Natural killer cell treated with Interleukin-12 subunit alpha and Interleukin-12 subunit beta and Interleukin-15 and Interleukin-18, amount 100 ng/mL, for 72 hours (primary cell): ENCODE data around the gene TMEM212. TPM values are rescaled to one million over a fixed set of nuclear protein-coding genes. Genes with fewer than 3 reads are reported as not detected.
A peak's percentile ranks its signal among the peaks of the same experiment; 100 is the strongest.

Experiments
- ATAC-seq, 2 donors: fragments of 150-1000 bp; cut with Tn5 transposase in 1 of 2; sonication (Bioruptor Pico), chemical (Tn5 transposase) in 1 of 2; 2 replicates each; pipeline ENCODE4 v1.10.0; 2021
- DNase-seq: peaks from one replicate; pipeline ENCODE4 v3.0.0; 2022; ENCODE audit warnings: low spot score
- H3K27ac Mint-ChIP-seq, 2 donors: 1 replicate in 1 of 2; 2 replicates in 1 of 2; pipeline ENCODE4 v1.8.0; 2022; ENCODE audit warnings: mixed read lengths in 2 of 2, mild to moderate bottlenecking in 1 of 2, moderate library complexity in 1 of 2
- H3K27me3 Mint-ChIP-seq, 2 donors: 1 replicate in 1 of 2; 2 replicates in 1 of 2; pipeline ENCODE4 v1.8.0; 2022; ENCODE audit warnings: mixed read lengths in 2 of 2
- H3K36me3 Mint-ChIP-seq: one replicate; pipeline ENCODE4 v1.8.0; 2022; ENCODE audit warnings: mixed read lengths
- H3K4me1 Mint-ChIP-seq, 2 donors: 1 replicate in 1 of 2; 2 replicates in 1 of 2; pipeline ENCODE4 v1.8.0; 2022; ENCODE audit warnings: low read depth in 2 of 2, mixed read lengths in 2 of 2, mild to moderate bottlenecking in 1 of 2
- H3K4me3 Mint-ChIP-seq: one replicate; pipeline ENCODE4 v1.8.0; 2022; ENCODE audit warnings: mixed read lengths
- H3K9me3 Mint-ChIP-seq: 2 replicates; pipeline ENCODE4 v1.8.0; 2022; ENCODE audit warnings: mixed read lengths
- total RNA-seq, 2 donors: library from RNA; stranded (reverse); gene quantifications; one replicate each; pipeline ENCODE4 v1.2.3, GENCODE V29; 2022

The TMEM212 gene
- total RNA-seq, 2 donors from 2014 or later: not detected

GRCh38 chr3:171821044-171821443 lies 22.1 kb upstream of the TMEM212 start:
- no peak for ATAC-seq
- Mint-ChIP-seq H3K36me3 (no peaks in the 10 kb centered on the region), H3K9me3 (no peaks in the 10 kb centered on the region), H3K27ac (no peak overlapping the region), H3K27me3 (peaks cover 3 to 7% of the 10 kb centered on the region in 2 donors), H3K4me1 (peaks cover 0 to 4% of the 10 kb centered on the region in 2 donors), H3K4me3 (no peak overlapping the region)
- no peak for DNase-seq

- H3K36me3 Mint-ChIP-seq: no peaks in the 10 kb centered on the region
Observed at GRCh38 chr3:171821778-171822358, 21.3 kb upstream of the TMEM212 start.

GRCh38 chr3:171822431-171823106 lies 20.6 kb upstream of the TMEM212 start:
- no peak overlapping the region for H3K4me3 Mint-ChIP-seq
- DNase-seq (no peak), ATAC-seq (no peak)
- peaks cover 8 to 9% of the 10 kb centered on the region in 2 donors for H3K4me1 Mint-ChIP-seq
- H3K36me3 Mint-ChIP-seq: no peaks in the 10 kb centered on the region
- no peaks in the 10 kb centered on the region for H3K9me3 Mint-ChIP-seq
- H3K27ac Mint-ChIP-seq: no peak overlapping the region
- peaks cover 6 to 7% of the 10 kb centered on the region in 2 donors for H3K27me3 Mint-ChIP-seq

More at GRCh38 chr3:171821778-171822358, 21.3 kb upstream of the TMEM212 start:
- no peak overlapping the region for H3K27ac Mint-ChIP-seq
- H3K9me3 Mint-ChIP-seq: no peaks in the 10 kb centered on the region
- no peak for DNase-seq
- no peak overlapping the region for H3K4me3 Mint-ChIP-seq
- peaks cover 6 to 7% of the 10 kb centered on the region in 2 donors for H3K27me3 Mint-ChIP-seq
- no peak for ATAC-seq
- H3K4me1 Mint-ChIP-seq: peaks cover 4% of the 10 kb centered on the region in 2 donors

GRCh38 chr3:171824116-171824515 lies 19.0 kb upstream of the TMEM212 start:
- H3K9me3 Mint-ChIP-seq: no peaks in the 10 kb centered on the region
- H3K4me3 Mint-ChIP-seq: no peak overlapping the region
- no peak overlapping the region for H3K27ac Mint-ChIP-seq
- H3K36me3 Mint-ChIP-seq: no peaks in the 10 kb centered on the region
- DNase-seq (no peak), ATAC-seq (no peak)
- H3K27me3 Mint-ChIP-seq: peaks cover 7 to 8% of the 10 kb centered on the region in 2 donors
- peaks cover 17 to 22% of the 10 kb centered on the region in 2 donors for H3K4me1 Mint-ChIP-seq

GRCh38 chr3:171824824-171825221 lies 18.3 kb upstream of the TMEM212 start:
- peaks cover 22 to 25% of the 10 kb centered on the region in 2 donors for H3K4me1 Mint-ChIP-seq
- H3K36me3 Mint-ChIP-seq: no peaks in the 10 kb centered on the region
- no peaks in the 10 kb centered on the region for H3K9me3 Mint-ChIP-seq
- DNase-seq (no peak), ATAC-seq (no peak)
- H3K27ac Mint-ChIP-seq: no peak overlapping the region
- H3K27me3 Mint-ChIP-seq: peaks cover 7 to 8% of the 10 kb centered on the region in 2 donors
- no peak overlapping the region for H3K4me3 Mint-ChIP-seq

- ATAC-seq: no peak
- Mint-ChIP-seq H3K4me3 (no peak overlapping the region), H3K36me3 (no peaks in the 10 kb centered on the region), H3K9me3 (no peaks in the 10 kb centered on the region), H3K27ac (no peak overlapping the region), H3K4me1 (peaks cover 23 to 25% of the 10 kb centered on the region in 2 donors), H3K27me3 (peaks cover 7 to 8% of the 10 kb centered on the region in 2 donors)
- no peak for DNase-seq
Observed at GRCh38 chr3:171825222-171825828, 17.8 kb upstream of the TMEM212 start.

GRCh38 chr3:171827385-171827784 lies 15.8 kb upstream of the TMEM212 start:
- H3K36me3 Mint-ChIP-seq: no peaks in the 10 kb centered on the region
- peaks cover 0 to 5% of the 10 kb centered on the region in 2 donors for H3K27me3 Mint-ChIP-seq
- ATAC-seq (peak in 1 of 2 donors; percentile 6), DNase-seq (no peak)
- peaks cover 23 to 25% of the 10 kb centered on the region in 2 donors for H3K4me1 Mint-ChIP-seq
- H3K9me3 Mint-ChIP-seq: no peaks in the 10 kb centered on the region
- H3K27ac Mint-ChIP-seq: peak overlapping the region in 1 of 2 donors; percentile 50
- peak overlapping the region; percentile 76 for H3K4me3 Mint-ChIP-seq

GRCh38 chr3:171827836-171828458 lies 15.2 kb upstream of the TMEM212 start:
- DNase-seq: no peak
- Mint-ChIP-seq H3K4me1 (peaks cover 23 to 25% of the 10 kb centered on the region in 2 donors), H3K27me3 (peaks cover 0 to 5% of the 10 kb centered on the region in 2 donors), H3K9me3 (no peaks in the 10 kb centered on the region), H3K4me3 (peak overlapping the region; percentile 76), H3K27ac (peak overlapping the region; percentile 42 to 50), H3K36me3 (no peaks in the 10 kb centered on the region)
- peak; percentile 43 to 64 for ATAC-seq

GRCh38 chr3:171828902-171829770 lies 14.0 kb upstream of the TMEM212 start:
- ATAC-seq: peak in 1 of 2 donors; percentile 60
- peaks cover 0 to 5% of the 10 kb centered on the region in 2 donors for H3K27me3 Mint-ChIP-seq
- no peaks in the 10 kb centered on the region for H3K36me3 Mint-ChIP-seq
- no peak for DNase-seq
- H3K27ac Mint-ChIP-seq: no peak overlapping the region
- H3K4me3 Mint-ChIP-seq: no peak overlapping the region
- peaks cover 23 to 25% of the 10 kb centered on the region in 2 donors for H3K4me1 Mint-ChIP-seq
- H3K9me3 Mint-ChIP-seq: no peaks in the 10 kb centered on the region

GRCh38 chr3:171829841-171830517 lies 13.2 kb upstream of the TMEM212 start:
- H3K36me3 Mint-ChIP-seq: no peaks in the 10 kb centered on the region
- ATAC-seq (peak in 1 of 2 donors; percentile 47), DNase-seq (no peak)
- H3K4me3 Mint-ChIP-seq: no peak overlapping the region
- H3K9me3 Mint-ChIP-seq: no peaks in the 10 kb centered on the region
- peaks cover 23 to 25% of the 10 kb centered on the region in 2 donors for H3K4me1 Mint-ChIP-seq
- no peak overlapping the region for H3K27ac Mint-ChIP-seq
- H3K27me3 Mint-ChIP-seq: peaks cover 0 to 5% of the 10 kb centered on the region in 2 donors

GRCh38 chr3:171830518-171830875 lies 12.7 kb upstream of the TMEM212 start:
- peaks cover 21 to 23% of the 10 kb centered on the region in 2 donors for H3K4me1 Mint-ChIP-seq
- H3K27me3 Mint-ChIP-seq: peaks cover 0 to 5% of the 10 kb centered on the region in 2 donors
- H3K36me3 Mint-ChIP-seq: no peaks in the 10 kb centered on the region
- H3K27ac Mint-ChIP-seq: no peak overlapping the region
- H3K9me3 Mint-ChIP-seq: no peaks in the 10 kb centered on the region
- ATAC-seq (no peak), DNase-seq (no peak)
- H3K4me3 Mint-ChIP-seq: no peak overlapping the region

GRCh38 chr3:171831936-171832335 lies 11.2 kb upstream of the TMEM212 start:
- no peak overlapping the region for H3K27ac Mint-ChIP-seq
- DNase-seq (no peak), ATAC-seq (no peak)
- H3K4me3 Mint-ChIP-seq: no peak overlapping the region
- H3K27me3 Mint-ChIP-seq: peaks cover 0 to 3% of the 10 kb centered on the region in 2 donors
- H3K9me3 Mint-ChIP-seq: no peaks in the 10 kb centered on the region
- peaks cover 18 to 21% of the 10 kb centered on the region in 2 donors for H3K4me1 Mint-ChIP-seq
- H3K36me3 Mint-ChIP-seq: no peaks in the 10 kb centered on the region

GRCh38 chr3:171832989-171833388 lies 10.2 kb upstream of the TMEM212 start:
- Mint-ChIP-seq H3K4me3 (no peak overlapping the region), H3K27me3 (peaks cover 0 to 2% of the 10 kb centered on the region in 2 donors)
- no peak for DNase-seq

More at GRCh38 chr3:171832989-171833388, 10.2 kb upstream of the TMEM212 start:
- no peak for ATAC-seq
- Mint-ChIP-seq H3K4me1 (peaks cover 10 to 13% of the 10 kb centered on the region in 2 donors), H3K36me3 (no peaks in the 10 kb centered on the region), H3K9me3 (no peaks in the 10 kb centered on the region), H3K27ac (no peak overlapping the region)
